Tibial nerve (tissue), 3 donors: ENCODE results near the gene OAS2.

Experiments
- CTCF ChIP-seq, 5 experiments: fragments of 200-600 bp in 3 of 5; fragments of 450-650 bp in 2 of 5; sonication (generic) in 3 of 5; IDR thresholded peaks; one replicate each; pipeline ENCODE4 v1.5.1; 2016 to 2019; ENCODE audit warnings: antibody characterized with exemption in 5 of 5, mild to moderate bottlenecking in 3 of 5, moderate library complexity in 2 of 5
- POLR2A ChIP-seq, 2 donors: fragments of 450-650 bp; IDR thresholded peaks; one replicate each; pipeline ENCODE4 v1.6.1; 2017; ENCODE audit warnings: antibody characterized with exemption in 2 of 2, mild to moderate bottlenecking in 2 of 2, moderate library complexity in 2 of 2

- TF ChIP-seq CTCF (IDR thresholded peaks at IDR 0.05), result no peak
- no peak for TF ChIP-seq POLR2A (IDR thresholded peaks at IDR 0.05)
Measured at GRCh38 chr12:112963227-112963861, 15.0 kb upstream of the OAS2 start.
